SJSA1 (cell line): Measurements from ENCODE around the gene CUL7. TPM values are rescaled to one million over a fixed set of nuclear protein-coding genes. Genes with fewer than 3 reads are reported as not detected.
"Not testable (repeated sequence)": the region's sequence is repeated elsewhere in the genome, so short reads cannot be mapped to it uniquely, and the experiment has no call there.

ENCODE experiments used
- DNase-seq, 2 experiments: peaks; one replicate each; pipeline ENCODE4 v3.0.0-alpha.2; 2015 to 2020; ENCODE audit warnings: low spot score in 2 of 2, low read depth in 1 of 2
- H3K27ac ChIP-seq: fragments of 250-450 bp; sonication (Bioruptor Pico); 2 replicates; pipeline ENCODE4 v1.5.1; 2020; ENCODE audit warnings: mild to moderate bottlenecking, moderate library complexity
- H3K27me3 ChIP-seq: fragments of 250-450 bp; sonication (Bioruptor Pico); replicated peaks from 2 replicates; pipeline ENCODE4 v1.5.1; 2020; ENCODE audit warnings: mild to moderate bottlenecking, moderate library complexity
- H3K36me3 ChIP-seq: fragments of 250-450 bp; sonication (Bioruptor Pico); 2 replicates; pipeline ENCODE4 v1.5.1; 2020; ENCODE audit warnings: mild to moderate bottlenecking
- H3K4me1 ChIP-seq: fragments of 250-450 bp; sonication (Bioruptor Pico); replicated peaks from 2 replicates; pipeline ENCODE4 v1.6.1; 2021; ENCODE audit warnings: mild to moderate bottlenecking
- H3K4me3 ChIP-seq: fragments of 250-450 bp; sonication (Bioruptor Pico); 2 replicates; pipeline ENCODE4 v1.5.1; 2020; ENCODE audit warnings: mild to moderate bottlenecking
- H3K9me3 ChIP-seq: fragments of 250-450 bp; sonication (Bioruptor Pico); replicated peaks from 2 replicates; pipeline ENCODE4 v1.5.1; 2020; ENCODE audit warnings: mild to moderate bottlenecking
- total RNA-seq: library from RNA; depleted of rRNA; stranded (reverse); fragments of >200 nt; shearing (Covaris generic); gene quantifications from 2 replicates; pipeline ENCODE4 v1.2.3, GENCODE V29; 2014

The CUL7 gene
- total RNA-seq, 1 experiment from 2014 or later: 18.8 TPM

GRCh38 chr6:43012364-43012763 lies 41.3 kb downstream of the CUL7 start:
- H3K9me3 ChIP-seq: no peaks in the 10 kb centered on the region
- peaks cover 73% of the 10 kb centered on the region for H3K36me3 ChIP-seq
- no peak for DNase-seq
- H3K4me3 ChIP-seq: no peak overlapping the region; the same call in 1 of the 2 replicates
- no peaks in the 10 kb centered on the region for H3K27me3 ChIP-seq
- no peak overlapping the region for H3K27ac ChIP-seq
- H3K4me1 ChIP-seq: peaks cover 7% of the 10 kb centered on the region; the same call in 1 of the 2 replicates

- H3K4me3 ChIP-seq: no peak overlapping the region
- H3K27ac ChIP-seq: no peak overlapping the region
- H3K27me3 ChIP-seq: no peaks in the 10 kb centered on the region
- H3K9me3 ChIP-seq: no peaks in the 10 kb centered on the region
- DNase-seq: no peak
- H3K4me1 ChIP-seq: peaks cover 7% of the 10 kb centered on the region; the same call in 1 of the 2 replicates
- peaks cover 71% of the 10 kb centered on the region for H3K36me3 ChIP-seq
Measured at GRCh38 chr6:43011207-43011606, 42.4 kb downstream of the CUL7 start.

- Histone ChIP-seq H3K4me3 (no peak overlapping the region), H3K27ac (no peak overlapping the region), H3K27me3 (no peaks in the 10 kb centered on the region), H3K4me1 (peaks cover 7% of the 10 kb centered on the region; the same call in 1 of the 2 replicates), H3K9me3 (no peaks in the 10 kb centered on the region), H3K36me3 (peaks cover 77% of the 10 kb centered on the region)
- DNase-seq: peak in 1 of 2 experiments; percentile 28
Measured at GRCh38 chr6:43009124-43009523, 44.5 kb downstream of the CUL7 start.

DNA sequence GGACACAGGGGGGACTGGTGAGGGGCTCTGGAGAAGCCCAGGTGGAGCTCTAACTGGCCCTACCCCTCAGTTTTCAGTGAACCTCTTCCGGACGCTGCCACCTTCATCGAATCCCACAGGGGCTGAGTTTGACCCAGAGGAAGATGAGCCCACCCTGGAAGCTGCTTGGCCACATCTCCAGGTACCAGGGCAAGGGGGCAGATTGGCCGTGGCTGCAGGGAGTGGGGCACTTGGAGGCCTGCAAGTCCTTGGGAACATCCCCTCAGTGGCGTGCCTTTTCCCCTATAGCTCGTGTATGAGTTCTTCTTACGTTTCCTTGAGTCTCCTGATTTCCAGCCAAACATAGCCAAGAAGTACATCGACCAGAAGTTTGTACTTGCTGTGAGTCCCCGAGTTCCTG lies 46.5 kb downstream of the CUL7 start:
- Histone ChIP-seq H3K4me3 (no peak overlapping the region), H3K36me3 (peaks cover 78% of the 10 kb centered on the region), H3K4me1 (no peaks in the 10 kb centered on the region), H3K27ac (no peak overlapping the region), H3K27me3 (no peaks in the 10 kb centered on the region), H3K9me3 (no peaks in the 10 kb centered on the region)
- DNase-seq: no peak

GRCh38 chr6:43006251-43006650 lies 47.4 kb downstream of the CUL7 start:
- Histone ChIP-seq H3K27me3 (no peaks in the 10 kb centered on the region), H3K4me1 (no peaks in the 10 kb centered on the region), H3K36me3 (peaks cover 69% of the 10 kb centered on the region), H3K9me3 (no peaks in the 10 kb centered on the region), H3K4me3 (no peak overlapping the region), H3K27ac (no peak overlapping the region)
- no peak for DNase-seq

DNA sequence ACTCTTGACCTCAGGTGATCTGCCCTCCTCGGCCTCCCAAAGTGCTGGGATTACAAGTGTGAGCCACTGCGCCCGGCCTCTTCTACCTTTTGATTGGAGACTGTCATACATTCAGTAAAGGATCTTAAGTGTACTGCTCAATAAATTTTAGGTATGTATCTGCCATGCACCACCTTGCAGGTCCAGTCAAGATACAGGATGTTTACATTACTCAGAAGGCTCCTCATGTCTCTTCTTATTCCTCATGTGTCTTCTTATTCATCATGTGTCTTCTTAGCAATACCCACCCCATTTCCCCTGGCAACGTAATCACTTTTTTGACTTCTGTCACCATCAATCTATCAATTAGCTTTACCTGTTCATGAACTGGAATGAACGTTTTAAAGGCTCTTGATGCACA lies 47.8 kb downstream of the CUL7 start:
- Histone ChIP-seq H3K4me1 (no peaks in the 10 kb centered on the region), H3K9me3 (no peaks in the 10 kb centered on the region), H3K27me3 (no peaks in the 10 kb centered on the region), H3K4me3 (no peak overlapping the region), H3K27ac (no peak overlapping the region), H3K36me3 (peaks cover 69% of the 10 kb centered on the region)
- DNase-seq: no peak

DNA sequence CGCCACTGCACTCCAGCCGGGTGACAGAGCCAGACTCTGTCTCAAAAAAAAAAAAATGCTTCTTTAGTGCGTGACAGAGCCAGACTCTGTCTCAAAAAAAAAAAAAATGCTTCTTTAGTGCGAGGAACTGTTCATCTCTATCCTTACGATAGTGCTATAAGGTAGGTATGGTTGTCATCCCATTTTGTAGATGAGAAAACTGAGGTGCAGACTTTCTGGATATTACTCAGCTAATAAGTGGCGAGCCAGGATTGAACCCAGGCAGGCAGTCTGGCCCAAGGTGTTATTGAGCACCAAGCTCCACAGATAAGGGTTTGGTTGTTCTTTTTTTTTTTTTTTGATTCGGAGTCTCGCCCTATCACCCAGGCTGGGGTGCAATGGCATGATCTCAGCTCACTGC lies 51.8 kb downstream of the CUL7 start:
- H3K9me3 ChIP-seq: no peaks in the 10 kb centered on the region
- H3K36me3 ChIP-seq: peaks cover 36% of the 10 kb centered on the region
- H3K27ac ChIP-seq: no peak overlapping the region
- no peak for DNase-seq
- no peaks in the 10 kb centered on the region for H3K27me3 ChIP-seq
- H3K4me3 ChIP-seq: no peak overlapping the region
- no peaks in the 10 kb centered on the region for H3K4me1 ChIP-seq

GRCh38 chr6:42998205-42998604 lies 55.4 kb downstream of the CUL7 start:
- not testable (repeated sequence) for H3K4me3 ChIP-seq, H3K9me3 ChIP-seq, H3K27me3 ChIP-seq, DNase-seq, H3K4me1 ChIP-seq, H3K27ac ChIP-seq
- peaks cover 22% of the 10 kb centered on the region for H3K36me3 ChIP-seq

DNA sequence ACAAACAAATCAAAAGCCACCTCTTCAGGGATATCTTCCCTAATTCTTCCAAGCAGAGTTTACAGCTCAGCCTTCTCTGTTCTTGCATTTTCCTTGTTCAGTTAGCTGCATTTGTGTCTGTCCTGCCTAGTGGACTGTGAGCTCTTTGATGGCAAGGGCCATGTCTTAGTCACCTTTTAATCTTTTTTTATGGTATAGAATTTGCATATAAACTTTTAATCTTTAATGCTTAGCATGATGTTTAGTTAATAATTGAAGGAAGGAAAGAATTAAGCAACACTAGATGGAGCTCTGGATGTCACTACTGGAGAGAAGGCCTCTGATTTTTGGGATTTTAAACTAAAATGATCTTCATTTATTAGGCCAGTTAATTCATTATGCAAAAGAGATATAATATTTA lies 57.1 kb downstream of the CUL7 start:
- no peaks in the 10 kb centered on the region for H3K27me3 ChIP-seq
- H3K9me3 ChIP-seq: no peaks in the 10 kb centered on the region
- H3K4me1 ChIP-seq: no peaks in the 10 kb centered on the region
- H3K36me3 ChIP-seq: peaks cover 19% of the 10 kb centered on the region
- no peak overlapping the region for H3K27ac ChIP-seq
- no peak overlapping the region for H3K4me3 ChIP-seq
- DNase-seq: no peak

GRCh38 chr6:42993445-42993844 lies 60.2 kb downstream of the CUL7 start:
- Histone ChIP-seq H3K36me3 (peaks cover 35% of the 10 kb centered on the region), H3K27ac (no peak overlapping the region), H3K27me3 (no peaks in the 10 kb centered on the region), H3K4me1 (no peaks in the 10 kb centered on the region), H3K4me3 (no peak overlapping the region), H3K9me3 (no peaks in the 10 kb centered on the region)
- DNase-seq: no peak

DNA sequence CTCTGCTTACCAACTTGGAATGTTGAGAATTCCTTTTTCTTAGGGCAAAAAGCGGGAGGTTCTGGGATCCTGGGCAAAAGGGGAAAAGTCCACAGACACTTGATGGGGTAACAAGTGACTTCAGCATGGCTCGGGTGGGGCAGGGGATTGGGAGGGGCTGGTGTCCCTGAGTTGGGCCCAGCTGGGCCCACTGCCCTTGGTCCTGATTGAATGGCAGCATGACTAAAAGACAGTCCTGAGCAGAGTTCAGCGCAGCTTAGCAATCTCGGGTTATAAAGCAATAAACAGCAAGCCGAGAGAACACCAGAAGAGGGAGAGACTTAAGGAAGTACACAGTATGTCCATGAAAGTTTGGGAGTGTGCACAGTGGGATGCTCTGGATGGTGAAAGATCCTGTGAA lies 63.7 kb downstream of the CUL7 start:
- Histone ChIP-seq H3K4me1 (peaks cover 4% of the 10 kb centered on the region), H3K4me3 (no peak overlapping the region), H3K9me3 (no peaks in the 10 kb centered on the region), H3K27ac (no peak overlapping the region), H3K36me3 (peaks cover 40% of the 10 kb centered on the region), H3K27me3 (no peaks in the 10 kb centered on the region)
- no peak for DNase-seq

- Histone ChIP-seq H3K4me1 (peaks cover 9% of the 10 kb centered on the region), H3K27ac (no peak overlapping the region), H3K27me3 (no peaks in the 10 kb centered on the region), H3K36me3 (peaks cover 40% of the 10 kb centered on the region), H3K4me3 (no peak overlapping the region), H3K9me3 (no peaks in the 10 kb centered on the region)
- DNase-seq: no peak
Measured at GRCh38 chr6:42988486-42989020, 65.1 kb downstream of the CUL7 start.
